ENCODE results near the gene NEDD4L.

DNA sequence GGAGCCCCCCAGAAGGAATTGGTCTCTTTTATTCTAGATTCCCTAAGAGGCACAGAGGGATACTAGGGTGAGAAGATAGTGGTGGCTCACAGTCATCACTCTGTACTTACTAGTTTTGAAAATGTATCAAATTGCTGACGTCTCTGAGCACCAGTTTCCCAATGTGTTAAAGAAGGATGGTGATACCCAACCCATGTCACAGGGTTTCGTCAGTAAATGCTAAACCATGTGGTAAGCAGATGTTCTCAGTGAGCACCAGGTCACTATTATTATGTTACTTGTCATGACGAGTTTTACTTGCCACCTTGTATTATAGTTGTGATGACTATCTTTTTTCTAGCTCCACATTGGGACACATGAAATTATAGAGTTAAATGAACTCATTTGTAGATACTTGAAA, 54.7 kb downstream of the NEDD4L start:
- TF ChIP-seq, protein P1, sequence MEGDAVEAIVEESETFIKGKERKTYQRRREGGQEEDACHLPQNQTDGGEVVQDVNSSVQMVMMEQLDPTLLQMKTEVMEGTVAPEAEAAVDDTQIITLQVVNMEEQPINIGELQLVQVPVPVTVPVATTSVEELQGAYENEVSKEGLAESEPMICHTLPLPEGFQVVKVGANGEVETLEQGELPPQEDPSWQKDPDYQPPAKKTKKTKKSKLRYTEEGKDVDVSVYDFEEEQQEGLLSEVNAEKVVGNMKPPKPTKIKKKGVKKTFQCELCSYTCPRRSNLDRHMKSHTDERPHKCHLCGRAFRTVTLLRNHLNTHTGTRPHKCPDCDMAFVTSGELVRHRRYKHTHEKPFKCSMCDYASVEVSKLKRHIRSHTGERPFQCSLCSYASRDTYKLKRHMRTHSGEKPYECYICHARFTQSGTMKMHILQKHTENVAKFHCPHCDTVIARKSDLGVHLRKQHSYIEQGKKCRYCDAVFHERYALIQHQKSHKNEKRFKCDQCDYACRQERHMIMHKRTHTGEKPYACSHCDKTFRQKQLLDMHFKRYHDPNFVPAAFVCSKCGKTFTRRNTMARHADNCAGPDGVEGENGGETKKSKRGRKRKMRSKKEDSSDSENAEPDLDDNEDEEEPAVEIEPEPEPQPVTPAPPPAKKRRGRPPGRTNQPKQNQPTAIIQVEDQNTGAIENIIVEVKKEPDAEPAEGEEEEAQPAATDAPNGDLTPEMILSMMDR (IDR thresholded peaks at IDR 0.05), result no peak
- no peak for TF ChIP-seq POLR2A (IDR thresholded peaks at IDR 0.05)

Measured in adrenal gland (tissue), 5 donors.